Measurements from ENCODE around the gene RCL1. TPM values are rescaled to one million over a fixed set of nuclear protein-coding genes. Genes with fewer than 3 reads are reported as not detected.

RCL1 gene
- polyA plus RNA-seq, 3 donors: 2.2 to 3.0 (median 3.0) TPM

GRCh38 chr9:4837261-4838188, 44.8 kb downstream of the RCL1 start:
- DNase-seq: no peak
- no peaks in the 10 kb centered on the region for H3K27me3 Mint-ChIP-seq (ENCODE audit: low read depth in 3 of 3)
- Histone ChIP-seq H3K9me3 (replicated peaks in 1 of 2; ENCODE audit: control insufficient read depth in 1 of 2, insufficient read depth in 1 of 2, low read length in 2 of 2) (no peaks in the 10 kb centered on the region), H3K4me3 (replicated peaks in 1 of 3; ENCODE audit: low read depth in 2 of 3, low read length in 3 of 3) (no peak overlapping the region), H3K4me2 (replicated peaks; ENCODE audit: extremely low read depth, low read length, poor library complexity, severe bottlenecking) (no peak overlapping the region), H3K36me3 (replicated peaks in 1 of 2; ENCODE audit: control insufficient read depth in 1 of 2, insufficient read depth in 2 of 2, low read length in 2 of 2) (peaks cover 3 to 8% of the 10 kb centered on the region in 2 donors), H3K27ac (ENCODE audit: low read depth in 1 of 2, low read length in 2 of 2) (no peak overlapping the region), H3K9ac (ENCODE audit: insufficient read depth, low read length, poor library complexity, severe bottlenecking) (no peak overlapping the region), H3K79me2 (ENCODE audit: insufficient read depth, low read length) (no peaks in the 10 kb centered on the region), H2AFZ (ENCODE audit: insufficient read depth, low read depth, low read length, poor library complexity, severe bottlenecking) (no peak overlapping the region), H3K27me3 (ENCODE audit: control insufficient read depth in 2 of 2, insufficient read depth in 2 of 2, low read length in 2 of 2) (no peaks in the 10 kb centered on the region), H4K20me1 (ENCODE audit: insufficient read depth, low read length) (no peaks in the 10 kb centered on the region), H3K4me1 (ENCODE audit: control insufficient read depth in 1 of 2, insufficient read depth in 2 of 2, low read length in 2 of 2) (no peaks in the 10 kb centered on the region)
- H3K27ac Mint-ChIP-seq: no peak overlapping the region
- WGBS (ENCODE audit: insufficient coverage): no CpG with 5 or more reads among the region's 6 CpGs
- intact Hi-C loops (cut with micrococcal nuclease): no loop called here
- peaks cover 20 to 39% of the 10 kb centered on the region in 2 donors for H3K36me3 Mint-ChIP-seq
- TF ChIP-seq CTCF (IDR thresholded peaks at IDR 0.05): no peak
- no peaks in the 10 kb centered on the region for H3K9me3 Mint-ChIP-seq
- H3K4me1 Mint-ChIP-seq: peaks cover 5% of the 10 kb centered on the region
- no peak overlapping the region for H3K4me3 Mint-ChIP-seq

GRCh38 chr9:4838189-4838546, 45.4 kb downstream of the RCL1 start:
- Histone ChIP-seq H4K20me1 (ENCODE audit: insufficient read depth, low read length) (no peaks in the 10 kb centered on the region), H3K4me1 (ENCODE audit: control insufficient read depth in 1 of 2, insufficient read depth in 2 of 2, low read length in 2 of 2) (no peaks in the 10 kb centered on the region), H2AFZ (ENCODE audit: insufficient read depth, low read depth, low read length, poor library complexity, severe bottlenecking) (no peak overlapping the region), H3K27ac (ENCODE audit: low read depth in 1 of 2, low read length in 2 of 2) (no peak overlapping the region), H3K27me3 (ENCODE audit: control insufficient read depth in 2 of 2, insufficient read depth in 2 of 2, low read length in 2 of 2) (no peaks in the 10 kb centered on the region), H3K9ac (ENCODE audit: insufficient read depth, low read length, poor library complexity, severe bottlenecking) (no peak overlapping the region), H3K79me2 (ENCODE audit: insufficient read depth, low read length) (no peaks in the 10 kb centered on the region), H3K4me3 (replicated peaks in 1 of 3; ENCODE audit: low read depth in 2 of 3, low read length in 3 of 3) (no peak overlapping the region), H3K4me2 (replicated peaks; ENCODE audit: extremely low read depth, low read length, poor library complexity, severe bottlenecking) (no peak overlapping the region), H3K9me3 (replicated peaks in 1 of 2; ENCODE audit: control insufficient read depth in 1 of 2, insufficient read depth in 1 of 2, low read length in 2 of 2) (no peaks in the 10 kb centered on the region), H3K36me3 (replicated peaks in 1 of 2; ENCODE audit: control insufficient read depth in 1 of 2, insufficient read depth in 2 of 2, low read length in 2 of 2) (peaks cover 4 to 14% of the 10 kb centered on the region in 2 donors)
- H3K36me3 Mint-ChIP-seq: peaks cover 22 to 35% of the 10 kb centered on the region in 2 donors
- intact Hi-C loops (cut with micrococcal nuclease): no loop called here
- H3K27ac Mint-ChIP-seq: no peak overlapping the region
- WGBS (ENCODE audit: insufficient coverage): 0% methylated on average over 1 of the region's 3 CpGs
- H3K9me3 Mint-ChIP-seq: no peaks in the 10 kb centered on the region
- H3K27me3 Mint-ChIP-seq (ENCODE audit: low read depth in 3 of 3): no peaks in the 10 kb centered on the region
- TF ChIP-seq CTCF (IDR thresholded peaks at IDR 0.05): no peak
- H3K4me3 Mint-ChIP-seq: no peak overlapping the region
- H3K4me1 Mint-ChIP-seq: peaks cover 5% of the 10 kb centered on the region
- DNase-seq: no peak
